ENCODE results near the gene SYNCRIP.
"Not testable (repeated sequence)": the region's sequence is repeated elsewhere in the genome, so short reads cannot be mapped to it uniquely, and the experiment has no call there.

Gene SYNCRIP

DNA sequence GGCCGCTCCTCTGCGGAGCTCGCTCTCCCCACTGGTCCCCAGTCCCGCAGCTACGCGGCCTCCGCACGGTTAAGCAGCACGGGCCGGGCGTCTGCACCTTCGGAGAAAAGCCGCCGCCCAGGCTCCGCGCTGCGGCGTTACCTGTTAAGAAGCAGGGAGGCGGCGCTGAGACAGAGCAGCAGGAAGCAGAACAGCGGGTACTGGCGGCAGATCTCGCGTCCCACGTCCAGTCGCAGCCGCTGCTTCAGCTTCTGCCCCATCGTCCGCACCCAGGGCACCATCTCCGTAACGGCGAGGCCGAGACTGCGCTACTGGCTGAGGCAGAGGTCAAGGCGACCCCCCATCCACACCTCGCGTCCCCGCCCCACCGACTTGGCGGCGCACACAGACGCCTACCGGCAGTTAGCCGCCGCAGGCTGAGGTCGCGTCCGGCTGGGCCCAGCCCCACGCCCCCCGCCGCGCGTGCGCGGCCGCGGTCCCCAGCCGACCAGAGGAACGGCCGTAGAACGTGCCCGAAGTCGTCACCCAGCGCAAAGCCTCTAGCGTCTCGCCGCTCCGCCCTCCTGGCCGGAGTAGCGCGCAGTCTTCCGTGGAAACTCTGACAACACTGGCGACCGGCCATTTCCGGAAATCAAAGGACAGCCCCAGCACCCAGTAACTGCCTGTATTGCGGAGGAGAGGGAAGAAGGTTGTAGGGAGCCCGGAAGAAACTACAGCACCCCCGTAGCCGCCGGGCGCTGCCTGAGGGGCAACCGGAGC is 49.1 kb downstream of the SYNCRIP start, which contains the start of gene SNX14:
SNX14 (minus strand) TSS at position 421 of the 759 bp plus-strand sequence; CDS start at position 281, 140 bp downstream.
- no peak for FAIRE-seq

DNA sequence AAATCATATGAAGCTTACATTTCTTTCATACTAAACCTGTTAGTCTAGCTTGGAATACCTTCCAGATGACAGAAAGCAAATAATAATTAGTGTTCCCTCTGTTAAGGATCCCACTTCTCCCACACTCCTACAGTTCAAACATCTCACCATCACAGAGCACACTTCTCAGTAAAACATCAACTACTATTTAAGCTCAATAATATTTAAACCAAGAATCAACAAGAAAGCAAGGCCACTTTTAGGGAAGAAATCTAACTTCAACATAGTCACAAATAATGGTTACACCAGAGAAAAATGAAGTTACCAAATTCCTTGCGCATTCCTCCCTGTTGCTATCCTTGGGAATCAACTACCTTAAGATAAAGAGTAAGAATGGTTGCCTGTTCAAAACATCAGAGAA is 50.7 kb downstream of the SYNCRIP start:
- FAIRE-seq: no peak

DNA sequence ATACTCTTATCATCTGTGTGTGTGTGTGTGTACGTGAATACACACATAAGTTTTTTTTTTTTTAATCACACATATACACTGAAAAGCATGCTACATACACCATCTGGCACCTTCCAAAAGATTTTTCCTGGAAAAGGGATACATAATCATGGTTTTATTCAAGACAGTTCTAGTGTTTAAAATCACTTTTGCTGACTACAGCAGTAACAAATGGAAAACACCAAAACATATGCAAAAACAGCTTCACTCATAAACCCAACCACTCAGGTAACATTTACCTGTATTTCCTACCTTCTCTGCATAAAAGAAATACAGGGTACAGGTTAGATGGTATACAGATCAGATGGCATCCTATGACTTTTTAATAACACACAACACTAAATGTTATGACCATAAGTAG is 51.5 kb downstream of the SYNCRIP start:
- FAIRE-seq: no peak

DNA sequence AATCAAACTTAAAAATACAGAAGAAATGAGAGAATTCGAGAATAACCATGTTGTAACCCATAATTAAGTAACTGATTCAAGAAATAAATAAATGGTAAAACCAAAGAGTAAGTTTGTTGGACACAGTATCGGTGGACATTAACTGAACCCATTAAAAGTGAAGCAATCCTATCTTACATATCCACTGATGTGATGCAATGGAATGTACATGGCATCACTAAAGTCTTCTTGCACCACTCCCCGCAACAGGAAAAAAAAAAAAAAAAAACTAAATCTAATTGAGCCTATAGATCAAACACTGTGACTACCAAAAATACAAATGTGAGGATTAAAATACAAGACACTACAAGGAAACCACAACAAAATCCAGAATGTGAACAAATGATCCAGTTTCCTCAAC is 56.9 kb downstream of the SYNCRIP start:
- no peak for FAIRE-seq

DNA sequence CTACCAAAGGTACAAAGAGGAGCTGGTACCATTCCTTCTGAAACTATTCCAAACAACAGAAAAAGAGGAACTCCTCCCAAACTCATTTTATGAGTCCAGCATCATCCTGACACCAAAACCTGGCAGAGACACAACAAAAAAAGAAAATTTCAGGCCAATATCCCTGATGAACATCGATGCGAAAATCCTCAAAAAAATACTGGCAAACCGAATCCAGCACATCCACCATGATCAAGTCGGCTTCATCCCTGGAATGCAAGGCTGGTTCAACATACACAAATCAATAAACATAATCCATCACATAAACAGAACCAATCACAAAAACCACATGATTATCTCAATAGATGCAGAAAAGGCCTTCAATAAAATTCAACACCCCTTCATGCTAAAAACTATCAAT is 59.9 kb downstream of the SYNCRIP start:
- not testable (repeated sequence) for FAIRE-seq

DNA sequence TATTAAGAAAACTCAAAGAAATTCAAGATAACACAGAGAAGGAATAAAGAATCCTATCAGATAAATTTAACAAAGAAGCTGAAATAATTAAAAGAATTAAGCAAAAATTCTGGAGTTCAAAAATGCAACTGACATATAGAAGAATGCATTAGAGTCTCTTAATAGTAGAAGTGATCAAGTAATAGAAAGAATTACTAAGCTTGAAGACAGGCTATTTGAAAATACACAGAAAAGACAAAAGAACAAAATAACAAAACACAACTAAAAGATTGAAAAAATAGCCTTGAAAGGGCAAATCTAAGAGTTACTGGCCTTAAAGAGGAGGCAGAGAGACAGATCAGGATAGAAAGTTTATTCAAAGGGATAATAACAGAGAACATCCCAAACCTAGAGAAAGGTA is 61.1 kb downstream of the SYNCRIP start:
- peak; percentile 6 for FAIRE-seq

DNA sequence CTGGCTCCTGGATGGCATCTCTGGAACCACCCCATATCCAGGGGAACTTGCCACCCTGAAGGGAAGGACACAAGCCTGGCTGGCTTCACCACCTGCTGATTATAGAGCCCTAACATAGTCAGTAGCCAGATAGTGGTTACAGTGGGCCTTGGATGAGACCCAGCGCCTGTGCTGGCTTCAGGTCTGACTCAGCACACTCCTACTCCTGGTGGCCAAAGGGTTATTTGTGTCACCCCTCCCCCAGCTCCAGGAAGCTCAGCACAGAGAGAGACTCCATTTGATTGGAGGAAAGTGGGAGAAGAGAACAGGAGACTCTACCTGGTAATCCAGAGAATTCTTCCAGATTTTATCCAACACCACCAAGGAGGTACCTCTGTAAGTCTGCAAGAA is 61.8 kb downstream of the SYNCRIP start:
- FAIRE-seq: no peak

DNA sequence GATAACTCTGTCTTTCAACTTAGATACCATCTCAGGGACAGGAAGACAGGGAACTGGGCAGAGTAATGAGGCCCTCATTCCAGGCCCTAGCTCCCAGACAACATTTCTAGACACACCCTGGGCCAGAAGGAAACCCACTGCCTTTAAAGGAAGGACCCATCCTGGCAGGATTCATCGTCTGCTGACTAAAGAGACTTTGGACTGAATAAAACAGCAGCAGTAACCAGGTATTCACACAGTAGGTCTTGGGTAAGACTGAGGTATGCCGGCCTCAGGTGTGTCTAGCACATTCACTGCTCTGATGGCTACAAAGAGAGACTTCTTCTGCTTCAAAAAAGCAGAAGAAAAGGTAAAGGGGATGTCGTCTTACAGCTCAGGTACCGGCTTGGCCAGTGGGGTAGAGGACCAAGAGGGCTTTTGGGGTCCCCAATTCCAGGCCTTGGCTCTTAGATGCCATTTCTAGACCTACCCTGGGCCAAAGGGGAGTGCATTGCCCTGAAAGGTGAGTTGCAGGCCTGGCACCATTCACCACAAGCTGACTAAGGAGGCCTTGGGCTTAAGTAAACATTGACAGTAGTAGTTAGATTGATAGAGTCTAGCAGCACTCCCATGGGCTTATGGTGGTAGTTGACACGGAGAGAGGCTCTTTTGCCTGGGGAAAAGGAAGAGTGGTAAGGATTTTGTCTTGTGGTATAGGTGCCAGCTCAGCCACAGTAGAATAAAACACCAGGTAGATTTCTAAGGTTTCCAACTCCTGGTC is 62.4 kb downstream of the SYNCRIP start:
- FAIRE-seq: no peak

DNA sequence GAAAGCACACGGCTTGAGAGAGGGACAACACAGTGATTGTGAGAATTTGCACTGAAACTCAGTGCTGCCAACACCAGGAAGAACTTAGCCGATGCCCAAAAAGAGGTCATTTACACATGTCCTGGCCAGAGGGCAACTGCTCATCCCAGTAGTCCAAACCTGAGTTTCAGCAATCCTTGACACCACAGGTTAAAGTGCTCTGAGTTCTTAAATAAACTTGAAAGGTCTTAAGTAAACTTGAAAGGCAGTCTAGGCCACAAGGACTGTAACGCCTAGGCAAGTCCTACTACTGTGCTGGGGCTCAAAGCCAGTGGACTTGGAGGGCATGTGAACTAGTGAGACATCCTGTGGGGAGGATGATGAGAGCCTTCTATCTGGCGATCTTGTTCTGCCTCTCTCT is 63.1 kb downstream of the SYNCRIP start:
- FAIRE-seq: no peak

DNA sequence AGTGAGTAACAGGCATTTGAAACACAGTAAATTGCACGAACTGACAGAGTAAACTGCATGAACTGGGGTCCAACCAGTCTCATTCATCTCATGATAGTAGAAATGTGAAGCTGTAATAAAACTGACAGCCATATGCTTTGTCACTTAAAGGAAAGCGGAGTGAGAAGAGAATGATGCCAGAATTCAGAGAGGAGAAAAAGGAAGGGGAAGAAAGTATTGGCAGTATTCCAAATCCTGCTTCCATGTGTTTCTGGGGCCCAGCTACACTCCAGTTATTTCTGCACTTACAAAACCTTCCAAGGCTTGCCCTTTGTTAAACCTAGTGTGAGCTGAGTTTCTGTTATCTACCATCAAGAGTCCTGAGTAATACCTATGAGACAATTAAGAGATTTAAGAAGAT is 66.2 kb downstream of the SYNCRIP start:
- FAIRE-seq: no peak

DNA sequence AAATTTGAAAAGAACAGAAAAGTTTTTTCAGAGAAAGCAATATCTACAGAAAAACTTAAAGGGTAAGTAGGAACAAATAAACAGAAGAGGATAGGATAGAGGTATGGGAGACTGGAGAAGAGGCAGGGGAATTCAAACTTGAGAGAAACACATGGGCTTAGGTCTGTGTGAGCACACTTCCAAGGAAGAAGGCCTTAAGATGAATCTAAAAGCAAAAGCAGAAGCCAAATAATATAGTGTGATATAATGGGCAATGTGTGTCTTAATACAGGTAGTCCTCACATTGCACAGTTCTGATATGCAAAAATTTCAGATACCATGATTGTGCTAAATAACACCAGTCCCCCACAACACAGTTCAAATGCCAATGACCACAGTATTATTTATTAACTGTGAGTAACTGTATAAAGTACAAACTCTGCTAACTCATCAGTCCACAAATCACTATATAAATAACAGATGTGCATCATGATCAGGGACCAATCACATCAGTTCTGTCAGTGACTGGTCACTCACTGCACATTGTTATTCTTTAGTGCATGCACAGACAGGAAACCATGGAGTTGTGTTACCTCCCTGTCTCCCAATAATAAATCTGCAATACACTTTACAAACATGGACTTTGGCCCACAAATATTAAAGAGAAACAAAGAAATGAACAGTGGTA is 67.6 kb downstream of the SYNCRIP start:
- FAIRE-seq: no peak

DNA sequence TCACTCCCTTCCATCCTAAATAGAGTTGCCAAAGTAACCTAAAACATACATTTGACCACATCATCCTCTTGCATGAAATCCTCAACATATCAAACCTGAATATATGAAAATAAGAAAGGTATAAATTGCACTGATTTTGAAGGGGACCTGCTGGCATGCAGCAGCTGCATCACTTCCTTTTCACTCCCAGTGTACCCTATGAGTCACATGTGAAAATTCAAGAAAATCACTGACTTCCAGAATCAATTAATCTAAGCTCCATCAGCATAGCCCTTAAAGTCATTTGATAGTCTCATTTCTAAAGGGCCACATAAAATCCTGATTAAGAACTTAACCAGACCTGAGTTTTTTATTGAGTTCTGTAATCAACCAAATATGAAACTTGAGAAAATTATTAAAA is 73.4 kb downstream of the SYNCRIP start:
- FAIRE-seq: no peak

DNA sequence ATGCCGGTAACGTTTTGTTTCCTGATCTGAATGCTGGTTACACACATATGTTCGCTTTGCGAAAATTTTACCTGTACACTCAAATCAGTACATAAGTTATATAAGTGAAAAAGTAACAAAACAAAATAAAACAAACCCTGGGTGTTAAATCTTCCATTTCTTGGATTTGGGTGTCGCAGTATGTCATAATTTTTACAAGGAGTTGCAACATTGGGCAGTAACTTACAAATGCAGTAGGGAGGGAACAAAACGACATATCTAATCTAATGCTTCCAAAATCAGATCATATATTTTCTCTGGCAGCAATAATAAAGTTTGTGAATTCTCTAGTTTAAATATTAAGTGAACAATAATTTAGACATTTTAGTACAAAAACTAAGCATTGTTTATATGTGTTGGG is 74.3 kb downstream of the SYNCRIP start:
- FAIRE-seq: no peak

DNA sequence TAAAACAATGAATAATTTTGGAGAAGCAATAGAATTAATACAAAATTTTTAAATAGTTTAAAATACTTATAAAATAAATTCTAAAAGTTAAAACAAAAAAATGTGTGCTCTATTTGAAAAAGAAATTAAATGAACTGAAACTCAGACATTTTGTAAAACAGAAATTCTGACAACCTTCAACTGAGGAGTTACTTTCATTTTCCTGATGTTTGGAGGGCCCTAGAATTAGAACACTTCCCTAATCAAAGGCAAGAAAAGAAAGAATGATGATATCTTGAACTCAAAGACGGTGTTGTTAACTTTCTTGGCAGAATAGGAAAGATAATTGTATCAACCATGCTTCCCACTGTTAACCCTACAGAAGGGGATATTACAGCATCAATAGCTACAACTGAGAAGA is 77.0 kb downstream of the SYNCRIP start:
- FAIRE-seq: no peak

DNA sequence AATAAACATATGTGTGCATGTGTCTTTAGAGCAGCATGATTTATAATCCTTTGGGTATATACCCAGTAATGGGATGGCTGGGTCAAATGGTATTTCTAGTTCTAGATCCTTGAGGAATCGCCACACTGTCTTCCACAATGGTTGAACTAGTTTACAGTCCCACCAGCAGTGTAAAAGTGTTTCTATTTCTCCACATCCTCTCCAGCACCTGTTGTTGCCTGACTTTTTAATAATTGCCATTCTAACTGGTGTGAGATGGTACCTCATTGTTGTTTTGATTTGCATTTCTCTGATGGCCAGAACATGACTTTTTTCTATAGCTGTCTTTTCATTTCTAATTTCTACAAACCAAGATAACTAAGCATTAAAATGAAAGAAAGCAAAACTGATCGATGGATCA is 78.5 kb downstream of the SYNCRIP start:
- FAIRE-seq: not testable (repeated sequence)
